Liver (tissue), 3 donors: ENCODE data around the gene CEACAM8.

Experiments
- HNF4A ChIP-seq, 2 donors: conservative IDR thresholded peaks; 2 replicates each; pipeline ENCODE4 v1.6.1; 2016; ENCODE audit warnings: antibody characterized with exemption in 2 of 2, mild to moderate bottlenecking in 2 of 2
- HNF4G ChIP-seq: IDR thresholded peaks from 2 replicates; pipeline ENCODE4 v1.6.1; 2016; ENCODE audit warnings: antibody characterized with exemption
- RAD21 ChIP-seq, 2 donors: IDR thresholded peaks; 2 replicates each; pipeline ENCODE4 v1.6.1; 2016; ENCODE audit warnings: antibody characterized with exemption in 2 of 2, mild to moderate bottlenecking in 2 of 2
- TF ChIP-seq, protein P1 (sequence below): IDR thresholded peaks from 2 replicates; pipeline ENCODE4 v1.6.1; 2016; ENCODE audit warnings: antibody characterized with exemption
- TF ChIP-seq, protein P2 (sequence below): fragments of 150-350 bp; IDR thresholded peaks from 2 replicates; pipeline ENCODE4 v1.5.1; 2017; ENCODE audit warnings: improper control_type of control experiment, low read depth, low read length; ENCODE audit not compliant: missing input control
- donor health status: healthy.
- donor health status: healthy.

DNA sequence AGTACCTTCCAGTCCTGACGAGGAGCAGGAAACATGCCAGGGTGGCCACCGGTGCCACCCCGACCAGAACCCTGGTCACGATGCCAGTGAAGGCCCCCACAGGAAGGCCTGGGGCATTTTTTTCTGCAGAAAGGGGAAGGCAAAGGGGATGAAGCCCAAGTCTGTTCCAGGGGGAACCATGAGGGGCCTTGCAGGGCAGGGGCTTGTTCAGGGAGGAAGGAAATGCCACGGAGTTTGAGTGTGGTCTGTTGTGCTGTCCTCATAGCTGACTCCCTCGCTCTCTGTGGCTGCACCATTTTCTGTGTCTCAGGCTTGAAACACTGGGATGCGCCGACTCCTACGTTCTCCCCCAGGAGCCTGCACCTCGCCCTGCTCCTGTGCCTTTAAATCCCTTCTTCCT lies 38.9 kb downstream of the CEACAM8 start:
- TF ChIP-seq RAD21 (IDR thresholded peaks at IDR 0.05) (no peak), HNF4G (no peak), HNF4A (conservative IDR thresholded peaks at IDR 0.05) (no peak)
- TF ChIP-seq, protein P1, sequence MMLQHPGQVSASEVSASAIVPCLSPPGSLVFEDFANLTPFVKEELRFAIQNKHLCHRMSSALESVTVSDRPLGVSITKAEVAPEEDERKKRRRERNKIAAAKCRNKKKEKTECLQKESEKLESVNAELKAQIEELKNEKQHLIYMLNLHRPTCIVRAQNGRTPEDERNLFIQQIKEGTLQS = no peak
- TF ChIP-seq, protein P2, sequence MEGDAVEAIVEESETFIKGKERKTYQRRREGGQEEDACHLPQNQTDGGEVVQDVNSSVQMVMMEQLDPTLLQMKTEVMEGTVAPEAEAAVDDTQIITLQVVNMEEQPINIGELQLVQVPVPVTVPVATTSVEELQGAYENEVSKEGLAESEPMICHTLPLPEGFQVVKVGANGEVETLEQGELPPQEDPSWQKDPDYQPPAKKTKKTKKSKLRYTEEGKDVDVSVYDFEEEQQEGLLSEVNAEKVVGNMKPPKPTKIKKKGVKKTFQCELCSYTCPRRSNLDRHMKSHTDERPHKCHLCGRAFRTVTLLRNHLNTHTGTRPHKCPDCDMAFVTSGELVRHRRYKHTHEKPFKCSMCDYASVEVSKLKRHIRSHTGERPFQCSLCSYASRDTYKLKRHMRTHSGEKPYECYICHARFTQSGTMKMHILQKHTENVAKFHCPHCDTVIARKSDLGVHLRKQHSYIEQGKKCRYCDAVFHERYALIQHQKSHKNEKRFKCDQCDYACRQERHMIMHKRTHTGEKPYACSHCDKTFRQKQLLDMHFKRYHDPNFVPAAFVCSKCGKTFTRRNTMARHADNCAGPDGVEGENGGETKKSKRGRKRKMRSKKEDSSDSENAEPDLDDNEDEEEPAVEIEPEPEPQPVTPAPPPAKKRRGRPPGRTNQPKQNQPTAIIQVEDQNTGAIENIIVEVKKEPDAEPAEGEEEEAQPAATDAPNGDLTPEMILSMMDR = no peak
